NCI-H526 (cell line): ENCODE results near the gene CRCP.
A peak's percentile ranks its signal among the peaks of the same experiment; 100 is the strongest.
"Not testable (repeated sequence)": the region's sequence is repeated elsewhere in the genome, so short reads cannot be mapped to it uniquely, and the experiment has no call there.

Experiments
- DNase-seq, 2 experiments: peaks; one replicate each; lab custom pipeline; 2025; lab: John Stamatoyannopoulos, UW

CRCP gene

GRCh38 chr7:66114743-66115649 lies at the start of gene CRCP:
TSS of gene CRCP (plus strand) at chr7:66114847. CDS start at chr7:66114963, 116 bp downstream.
- DNase-seq: peak; percentile 63 to 85

DNA sequence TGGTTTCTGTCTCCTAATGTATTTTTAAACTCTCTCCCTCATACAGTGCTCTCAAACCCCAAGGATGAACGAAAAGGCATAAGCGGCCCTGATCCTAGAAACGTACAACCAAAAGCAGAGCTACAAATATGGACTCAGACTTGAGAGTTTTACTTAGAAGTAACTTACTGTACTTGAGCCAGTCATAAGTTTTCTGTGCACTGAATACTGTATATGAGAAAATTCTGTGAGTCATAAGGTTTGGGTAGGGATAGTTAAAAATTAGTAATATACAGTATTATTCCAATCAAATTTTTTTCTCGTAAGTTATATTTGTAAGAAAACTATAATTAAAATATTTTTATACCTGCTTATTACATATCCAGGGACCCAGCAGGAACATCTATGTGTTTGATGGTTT lies 44.9 kb upstream of the CRCP start:
- DNase-seq: no peak

- no peak for DNase-seq
These were observed 44.4 kb upstream of the CRCP start for GRCh38 chr7:66070222-66070621.

DNA sequence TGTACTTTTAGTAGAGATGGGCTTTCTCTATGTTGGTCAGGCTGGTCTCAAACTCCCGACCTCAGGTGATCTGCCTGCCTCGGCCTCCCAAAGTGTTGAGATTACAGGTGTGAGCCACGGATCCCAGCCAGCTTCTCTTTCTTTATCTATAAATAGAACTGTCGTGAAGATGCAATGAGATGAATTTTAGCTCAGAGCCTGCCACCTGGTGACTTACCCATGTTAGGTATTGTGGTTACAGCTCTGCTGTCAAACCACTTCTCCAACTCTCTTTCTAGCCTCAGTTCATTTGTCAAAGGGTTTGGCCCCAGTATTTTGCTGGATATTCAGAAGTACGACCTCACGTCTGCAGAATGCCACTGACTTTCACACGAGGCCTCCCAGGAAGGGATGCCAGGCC lies 42.4 kb upstream of the CRCP start:
- DNase-seq: not testable (repeated sequence)

DNA sequence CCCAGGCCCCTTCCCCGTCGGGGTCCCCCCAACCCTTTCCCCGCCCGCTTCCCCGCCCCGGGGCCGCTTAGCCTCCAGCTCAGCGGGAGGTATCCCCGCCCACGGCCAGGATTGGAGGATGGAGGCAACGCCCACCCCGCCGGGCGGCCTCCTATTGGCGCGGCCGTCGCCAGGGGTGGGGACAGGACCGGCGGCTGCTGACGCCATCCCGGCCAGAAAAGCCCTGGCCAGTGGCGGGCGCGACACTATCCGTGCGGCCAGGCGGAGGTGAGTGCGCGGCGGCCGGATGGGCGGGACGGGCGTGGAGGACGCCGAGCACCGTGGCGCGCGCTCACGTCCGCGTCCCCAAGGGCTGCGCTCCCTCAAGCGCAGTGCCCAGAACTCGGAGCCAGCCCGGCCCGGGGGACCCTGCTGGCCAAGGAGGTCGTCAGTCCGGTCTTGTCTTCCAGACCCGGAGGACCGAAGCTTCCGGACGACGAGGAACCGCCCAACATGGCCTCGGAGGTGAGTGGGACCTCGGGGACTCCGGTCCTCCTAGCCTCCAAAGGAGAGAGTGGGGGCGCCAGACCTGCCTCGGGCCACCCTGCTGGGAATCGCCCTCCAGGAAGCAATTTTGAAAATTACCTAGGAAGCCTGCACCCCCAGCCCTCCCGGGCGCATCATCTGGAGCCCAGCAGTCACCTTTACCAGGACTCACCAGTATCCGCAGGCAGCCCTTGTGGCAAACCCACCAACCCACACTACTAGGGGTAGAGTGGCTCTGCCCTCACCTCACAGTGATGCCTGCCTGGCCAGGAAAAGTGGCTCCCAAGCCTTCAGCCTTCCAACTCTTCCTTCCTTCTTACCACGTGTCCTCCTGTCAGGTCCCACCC lies 38.8 kb upstream of the CRCP start, which contains the start of gene ASL:
Gene ASL, plus strand, starts transcription at position 230 of the 872 bp plus-strand sequence. Its CDS starts 263 bp downstream, at position 493.
- DNase-seq: peak; percentile 67 to 93

DNA sequence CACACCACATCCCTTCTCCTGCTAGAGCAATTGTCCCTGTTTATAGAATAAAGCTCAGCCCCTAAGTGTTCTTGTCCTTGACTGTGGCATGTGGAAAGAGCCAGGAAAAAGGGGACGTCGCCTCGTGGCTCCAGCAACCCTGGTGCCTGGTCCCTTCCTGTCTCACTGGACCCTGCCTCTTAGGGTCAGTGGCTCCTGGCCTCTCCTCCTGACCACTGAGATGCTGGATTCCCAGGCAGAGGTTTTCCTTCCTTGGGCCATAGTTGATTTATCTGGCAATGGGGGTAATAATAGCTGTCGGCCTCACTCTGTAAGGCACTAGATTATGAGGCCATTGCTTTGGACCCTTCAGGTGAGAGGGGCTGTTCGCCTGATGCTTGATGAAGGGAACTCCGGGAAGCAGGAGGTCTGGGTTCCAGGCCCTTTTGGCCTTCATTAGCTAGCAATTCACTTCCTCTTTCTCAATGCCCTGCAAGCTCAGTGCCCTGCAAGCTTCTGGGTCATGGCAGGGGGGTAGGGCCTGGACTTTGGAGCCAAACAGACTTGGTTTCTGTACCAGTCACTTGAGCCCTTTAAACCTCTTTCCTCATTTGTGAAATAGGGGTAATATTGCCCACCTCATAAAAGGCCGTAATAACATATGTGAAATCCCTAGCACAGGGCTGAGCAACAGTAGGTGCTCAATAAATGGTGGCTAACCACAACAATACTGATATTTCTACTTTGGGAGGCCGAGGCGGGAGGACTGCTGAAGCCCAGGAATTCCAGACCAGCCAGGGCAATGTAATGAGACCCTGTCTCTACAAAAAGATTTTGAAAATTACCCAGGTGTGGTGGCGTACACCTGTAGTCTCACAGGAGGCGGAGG lies 38.0 kb upstream of the CRCP start:
- no peak for DNase-seq

DNA sequence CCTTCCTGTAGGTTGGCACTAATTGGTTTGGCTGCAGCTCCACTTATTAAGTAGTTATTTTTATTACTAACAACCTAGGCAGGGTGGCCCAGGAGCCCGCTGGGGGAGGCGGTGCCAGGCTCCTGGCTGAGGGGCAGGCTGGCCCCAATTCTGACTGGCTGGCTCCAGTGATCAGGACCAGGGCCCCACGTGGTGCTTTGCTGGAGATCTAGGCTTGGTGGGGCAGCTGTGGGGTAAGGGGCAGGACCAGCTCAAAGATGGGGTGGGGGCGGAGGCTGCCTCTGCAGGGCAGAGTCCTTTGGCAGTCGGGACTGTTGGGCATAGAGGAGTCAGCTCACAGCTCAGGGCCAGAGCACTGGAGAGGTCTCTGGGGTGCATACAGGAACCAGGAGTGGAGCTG lies 36.6 kb upstream of the CRCP start:
- no peak for DNase-seq

DNA sequence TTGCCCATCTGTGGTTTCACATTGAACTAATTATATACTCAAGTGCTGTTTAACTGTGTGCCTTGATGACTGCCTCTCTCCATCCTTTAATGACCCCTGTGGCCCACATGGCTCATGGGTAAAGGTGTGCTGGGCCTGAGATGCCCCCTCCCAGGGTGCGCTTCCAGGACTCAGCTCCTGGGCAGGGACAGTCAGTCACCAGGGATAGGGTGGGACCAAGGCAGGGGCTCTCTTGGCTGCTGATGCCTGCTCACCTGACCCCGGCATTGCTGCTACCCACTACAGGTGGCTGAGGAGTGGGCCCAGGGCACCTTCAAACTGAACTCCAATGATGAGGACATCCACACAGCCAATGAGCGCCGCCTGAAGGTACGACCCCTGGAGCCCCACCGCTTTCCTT lies 32.6 kb upstream of the CRCP start:
- no peak for DNase-seq

DNA sequence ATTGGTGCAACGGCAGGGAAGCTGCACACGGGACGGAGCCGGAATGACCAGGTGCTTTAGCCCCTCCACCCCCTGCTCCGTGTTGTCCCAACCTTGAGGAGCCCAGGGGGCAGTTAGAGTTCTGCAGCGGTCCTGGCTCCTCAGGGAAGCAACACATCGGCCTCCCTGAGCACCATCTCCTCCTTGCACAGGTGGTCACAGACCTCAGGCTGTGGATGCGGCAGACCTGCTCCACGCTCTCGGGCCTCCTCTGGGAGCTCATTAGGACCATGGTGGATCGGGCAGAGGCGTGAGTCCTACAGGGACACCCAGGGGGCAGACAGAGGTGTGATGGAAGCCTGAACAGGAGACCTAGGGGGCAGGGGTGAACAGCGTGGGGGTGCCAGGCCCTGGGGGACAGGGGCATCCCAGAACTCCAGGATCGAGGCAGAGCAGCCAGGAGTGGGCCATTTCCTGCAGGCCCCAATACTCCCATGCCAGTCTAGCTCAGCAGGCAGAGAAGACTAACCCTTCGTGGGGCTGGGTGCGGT lies 31.7 kb upstream of the CRCP start:
- DNase-seq: no peak

DNA sequence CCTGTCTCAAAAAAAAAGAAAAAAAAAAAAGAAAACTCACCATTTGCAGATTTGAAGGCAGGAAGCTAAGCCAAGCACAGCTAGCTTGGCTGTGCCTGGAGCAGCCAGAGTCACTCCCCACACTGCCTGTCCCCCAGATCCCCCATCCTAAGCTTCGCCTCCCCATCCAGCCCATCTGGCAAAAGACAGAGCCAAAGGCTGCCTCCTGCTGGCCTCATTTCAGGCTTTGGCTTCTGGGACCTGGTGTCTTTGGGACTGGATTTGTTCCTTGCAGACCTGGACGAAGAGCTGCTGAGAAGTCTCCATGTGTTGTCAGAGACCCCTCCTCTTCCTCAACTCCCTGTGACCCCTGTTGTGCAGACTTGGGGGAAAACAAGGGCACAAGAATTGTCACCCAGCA lies 31.0 kb upstream of the CRCP start:
- no peak for DNase-seq

- DNase-seq: no peak
These were observed 25.5 kb upstream of the CRCP start for GRCh38 chr7:66088861-66089838.

- no peak for DNase-seq
These were observed 22.0 kb upstream of the CRCP start for GRCh38 chr7:66092654-66093053.

DNA sequence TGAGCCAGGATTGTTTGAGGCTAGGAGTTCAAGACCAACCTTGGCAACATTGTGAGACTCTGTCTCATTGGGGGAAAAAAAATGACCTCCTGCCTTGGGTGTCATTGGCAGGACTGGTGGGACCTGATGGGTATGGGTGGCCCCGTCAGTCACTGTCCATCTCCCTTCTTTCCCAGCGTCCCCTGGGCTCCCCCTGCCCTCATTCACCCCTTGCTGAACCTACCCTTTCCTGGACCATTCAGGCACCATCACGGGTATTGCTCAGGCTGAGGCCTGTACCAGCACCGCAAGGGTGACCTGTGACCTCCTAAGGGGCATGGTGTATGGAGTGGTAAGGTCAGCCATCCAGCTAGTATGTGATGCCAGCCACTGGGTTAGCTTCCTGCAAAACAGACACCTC lies 19.6 kb upstream of the CRCP start:
- DNase-seq: no peak

GRCh38 chr7:66099232-66099550 lies 15.5 kb upstream of the CRCP start:
- DNase-seq: no peak

GRCh38 chr7:66099551-66100407 lies 14.9 kb upstream of the CRCP start:
- DNase-seq: peak; percentile 50 to 72

DNA sequence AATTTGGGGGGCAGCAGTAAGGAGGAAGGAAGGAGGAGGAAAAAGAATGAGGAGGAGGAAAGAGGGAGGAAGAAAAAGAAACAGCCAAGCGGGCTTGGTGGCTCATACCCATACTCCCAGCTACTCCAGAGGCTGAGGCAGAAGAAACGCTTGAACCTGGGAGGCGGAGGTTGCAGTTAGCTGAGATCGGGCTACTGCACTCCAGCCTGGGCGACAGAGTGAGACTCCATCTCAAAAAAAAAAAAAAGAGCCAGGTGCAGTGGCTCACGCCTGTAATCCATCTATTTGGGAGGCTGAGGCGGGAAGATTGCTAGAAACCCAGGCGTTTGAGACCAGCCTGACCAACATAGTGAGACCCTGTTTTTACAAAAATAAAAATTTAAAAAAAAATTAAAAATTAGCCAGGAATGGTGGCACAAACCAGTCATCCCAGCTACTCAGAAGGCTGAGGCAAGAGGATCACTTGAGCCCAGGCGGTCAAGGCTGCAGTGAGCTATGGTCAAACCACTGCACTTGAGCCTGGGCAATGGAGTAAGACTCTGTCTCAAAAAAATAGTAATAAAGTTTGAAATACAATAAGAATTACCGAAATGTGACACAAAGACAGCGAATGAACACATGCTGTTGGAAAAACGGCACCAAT lies 14.1 kb upstream of the CRCP start:
- DNase-seq: peak in 1 of 2 experiments; percentile 29

GRCh38 chr7:66102168-66102567 lies 12.5 kb upstream of the CRCP start:
- not testable (repeated sequence) for DNase-seq

DNA sequence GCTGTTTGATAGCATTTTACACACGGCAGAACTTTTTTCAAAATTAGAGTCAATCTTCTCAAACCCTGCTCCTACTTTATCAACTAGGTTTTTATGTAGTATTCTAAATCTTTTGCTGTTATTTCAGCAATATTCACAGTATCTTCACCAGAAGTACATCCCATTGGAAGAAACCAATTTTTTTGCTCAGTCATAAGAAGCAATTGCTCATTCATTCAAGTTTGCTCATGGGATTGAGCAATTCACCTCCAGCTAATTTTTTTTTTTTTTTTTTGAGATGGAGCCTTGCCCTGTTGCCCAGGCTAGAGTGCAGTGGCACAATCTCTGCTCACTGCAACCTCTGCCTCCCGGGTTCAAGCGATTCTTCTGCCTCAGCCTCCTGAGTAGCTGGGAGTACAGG lies 10.7 kb upstream of the CRCP start:
- DNase-seq: not testable (repeated sequence)

DNA sequence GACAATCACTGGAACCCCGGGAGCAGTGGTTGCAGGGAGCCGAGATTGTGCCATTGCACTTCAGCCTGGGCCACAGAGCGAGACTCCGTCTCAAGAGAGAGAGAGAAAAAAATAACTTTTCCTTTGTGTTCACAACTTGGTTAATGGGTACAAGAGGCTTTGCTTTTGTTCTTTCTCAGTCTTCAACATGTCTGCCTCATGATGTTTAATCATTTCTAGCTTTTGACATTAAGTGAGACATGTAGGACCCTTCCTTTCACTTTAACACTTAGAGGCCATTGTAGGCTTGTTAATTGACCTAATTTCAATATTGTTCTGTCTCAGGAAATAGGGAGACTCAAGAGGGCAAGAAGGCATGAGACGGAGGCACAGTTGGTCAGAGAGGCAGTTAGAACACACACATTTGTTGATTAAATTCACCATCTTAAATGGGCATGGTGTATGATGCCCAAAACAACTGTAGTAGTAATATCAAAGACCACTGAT lies 9.3 kb upstream of the CRCP start:
- DNase-seq: no peak
